OCI-LY7 (cell line): Measurements from ENCODE around the gene HJURP.

Experiments used
- CTCF ChIP-seq: fragments of 200-600 bp; sonication (generic); conservative IDR thresholded peaks from 2 replicates; pipeline ENCODE4 v1.5.1; 2014; ENCODE audit warnings: mild to moderate bottlenecking, antibody characterized with exemption, low read length, moderate library complexity, mixed read lengths
- EZH2phosphoT487 ChIP-seq: fragments of 200-600 bp; sonication (generic); IDR thresholded peaks from 2 replicates; pipeline ENCODE4 v1.6.1; 2018; ENCODE audit warnings: low read depth, borderline replicate concordance, mild to moderate bottlenecking, mixed run types, antibody characterized with exemption, low read length, moderate library complexity, mixed read lengths

GRCh38 chr2:233822101-233822771, 32.1 kb downstream of the HJURP start:
- TF ChIP-seq CTCF (no peak), EZH2phosphoT487 (no peak)
